GM12801 (cell line): ENCODE data around the gene GRIP2.

ENCODE experiments used
- TF ChIP-seq, protein P1 (sequence below): IDR thresholded peaks from one replicate; pipeline ENCODE4 v1.5.1; 2011; ENCODE audit warnings: control low read depth; ENCODE audit not compliant: insufficient read length; ENCODE audit errors: extremely low read depth

Gene GRIP2

DNA sequence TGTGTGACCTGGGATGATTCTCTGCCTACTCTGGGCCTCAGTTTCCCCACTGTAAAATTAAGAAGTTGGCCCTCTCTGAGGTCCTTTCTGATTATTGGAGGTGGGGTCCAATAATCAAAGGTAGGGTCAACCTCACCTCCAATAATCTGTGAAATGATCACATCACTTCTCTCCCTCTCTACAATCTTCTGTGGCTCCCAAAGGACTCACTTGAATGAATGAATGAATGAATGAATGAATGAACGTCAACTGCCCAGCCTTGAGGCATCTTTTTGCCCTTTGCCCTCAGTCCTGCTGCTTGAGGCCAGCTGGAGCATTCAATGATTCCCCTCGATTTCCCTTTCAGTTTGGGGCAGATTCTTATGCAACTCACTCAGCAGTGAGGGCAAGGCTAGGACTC is 26.7 kb upstream of the GRIP2 start:
- TF ChIP-seq, protein P1, sequence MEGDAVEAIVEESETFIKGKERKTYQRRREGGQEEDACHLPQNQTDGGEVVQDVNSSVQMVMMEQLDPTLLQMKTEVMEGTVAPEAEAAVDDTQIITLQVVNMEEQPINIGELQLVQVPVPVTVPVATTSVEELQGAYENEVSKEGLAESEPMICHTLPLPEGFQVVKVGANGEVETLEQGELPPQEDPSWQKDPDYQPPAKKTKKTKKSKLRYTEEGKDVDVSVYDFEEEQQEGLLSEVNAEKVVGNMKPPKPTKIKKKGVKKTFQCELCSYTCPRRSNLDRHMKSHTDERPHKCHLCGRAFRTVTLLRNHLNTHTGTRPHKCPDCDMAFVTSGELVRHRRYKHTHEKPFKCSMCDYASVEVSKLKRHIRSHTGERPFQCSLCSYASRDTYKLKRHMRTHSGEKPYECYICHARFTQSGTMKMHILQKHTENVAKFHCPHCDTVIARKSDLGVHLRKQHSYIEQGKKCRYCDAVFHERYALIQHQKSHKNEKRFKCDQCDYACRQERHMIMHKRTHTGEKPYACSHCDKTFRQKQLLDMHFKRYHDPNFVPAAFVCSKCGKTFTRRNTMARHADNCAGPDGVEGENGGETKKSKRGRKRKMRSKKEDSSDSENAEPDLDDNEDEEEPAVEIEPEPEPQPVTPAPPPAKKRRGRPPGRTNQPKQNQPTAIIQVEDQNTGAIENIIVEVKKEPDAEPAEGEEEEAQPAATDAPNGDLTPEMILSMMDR = no peak

- TF ChIP-seq, protein P1 = no peak
Observed at GRCh38 chr3:14565868-14566588, 25.9 kb upstream of the GRIP2 start.

- TF ChIP-seq, protein P1 = no peak
Observed at GRCh38 chr3:14564741-14565140, 24.6 kb upstream of the GRIP2 start.

DNA sequence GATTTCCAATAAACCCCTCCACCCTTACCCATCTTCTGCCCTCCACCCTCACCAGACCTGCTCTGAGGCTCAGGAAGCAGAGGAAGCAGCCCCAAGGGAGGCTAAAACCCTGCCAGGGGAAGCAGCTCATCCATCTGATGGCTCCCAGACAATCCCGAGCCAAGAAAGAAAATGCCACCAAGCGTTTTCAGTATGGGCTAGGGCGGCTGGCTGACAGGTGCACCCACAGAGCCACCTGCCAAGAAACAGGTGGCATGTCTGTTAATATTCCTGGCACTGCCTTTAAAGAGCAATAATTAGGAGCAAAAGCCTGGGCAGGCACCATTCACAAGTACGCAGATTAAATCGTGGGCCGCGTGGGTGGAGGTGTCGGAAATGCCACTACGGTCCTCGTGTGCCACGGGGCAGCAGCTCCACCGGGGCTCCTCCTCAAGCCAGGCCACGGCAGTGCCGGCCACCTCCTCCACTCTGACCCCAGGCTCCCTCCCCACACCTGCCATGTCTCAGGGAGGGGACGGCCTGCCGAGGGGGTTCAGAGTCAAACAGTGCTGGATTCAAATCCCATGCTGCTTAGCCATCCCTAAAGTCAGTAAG is 23.9 kb upstream of the GRIP2 start:
- TF ChIP-seq, protein P1 = no peak

GRCh38 chr3:14562121-14562890 is 22.2 kb upstream of the GRIP2 start:
- TF ChIP-seq, protein P1 = no peak

DNA sequence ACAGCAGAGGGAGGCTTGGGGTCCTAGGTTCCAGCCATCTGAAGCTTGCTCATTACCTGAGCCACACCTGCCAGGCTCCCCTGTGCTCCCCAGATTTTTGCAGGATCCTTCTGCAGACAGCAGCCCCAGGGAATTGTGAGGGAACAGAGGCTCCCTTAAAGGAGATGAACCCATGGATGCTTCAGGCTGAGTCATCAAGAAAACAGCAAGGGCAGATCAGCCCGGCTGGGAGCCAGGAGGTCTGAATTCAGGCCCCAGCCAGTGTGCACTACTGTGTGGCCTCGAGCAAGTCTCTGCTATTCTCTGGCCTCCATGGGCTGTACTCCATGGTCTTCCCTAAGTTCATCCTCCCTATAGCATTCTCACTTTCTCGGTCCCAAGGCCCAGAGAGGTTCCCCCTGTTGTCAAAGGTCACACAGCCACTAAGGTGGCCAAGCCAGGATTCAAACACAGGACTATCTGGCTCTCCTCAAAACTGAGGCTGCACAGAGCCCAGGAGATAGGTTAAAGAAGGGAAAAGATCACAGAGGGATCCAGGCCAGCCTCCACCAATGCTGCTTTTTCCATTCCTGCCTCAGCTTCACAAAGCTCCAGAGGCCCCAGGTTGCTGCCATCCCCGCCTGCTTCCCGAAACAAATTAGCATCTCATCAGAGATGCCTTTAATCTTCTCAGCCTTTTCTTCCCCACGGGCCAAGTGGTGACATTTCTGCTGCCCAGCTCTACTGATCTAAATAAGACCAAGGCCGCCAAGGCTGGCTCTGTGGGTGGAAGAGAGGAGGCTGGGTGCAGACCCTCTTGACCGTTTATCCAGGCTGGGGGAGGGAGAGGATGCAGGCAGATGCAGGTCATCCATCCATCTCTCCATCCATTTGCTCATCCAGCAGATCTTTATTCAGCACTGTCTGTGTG is 21.2 kb upstream of the GRIP2 start:
- TF ChIP-seq, protein P1 = no peak

DNA sequence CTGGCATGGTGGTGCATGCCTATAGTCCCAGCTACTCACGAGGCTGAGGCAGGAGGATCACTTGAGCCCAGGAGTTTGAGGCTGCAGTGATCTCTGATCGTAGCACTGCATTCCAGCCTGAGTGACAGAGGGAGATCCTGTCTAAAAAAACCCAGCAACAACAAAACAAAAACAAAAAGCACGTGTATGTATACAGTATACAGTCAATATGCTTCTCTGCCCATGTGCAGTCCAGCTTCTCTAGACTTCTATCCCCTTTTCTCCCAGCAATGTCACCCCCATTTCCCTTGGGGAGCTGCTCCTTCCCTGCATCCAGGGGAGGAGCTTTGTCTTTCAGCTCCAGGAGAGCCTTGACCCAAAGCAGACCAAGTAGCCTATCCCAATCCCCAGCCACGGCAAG is 20.0 kb upstream of the GRIP2 start:
- TF ChIP-seq, protein P1 = no peak
